Cardiac atrium fibroblast (primary cell): ENCODE data around the gene PDCD4. TPM values are rescaled to one million over a fixed set of nuclear protein-coding genes. Genes with fewer than 3 reads are reported as not detected.

Source experiments
- total RNA-seq: library from RNA; depleted of rRNA; stranded (reverse); fragments of >200 nt; gene quantifications from 2 replicates; pipeline ENCODE4 v1.2.3, GENCODE V29; 2015

The PDCD4 gene
- total RNA-seq = 36.1 and 53.0 TPM in 2 replicates

DNA sequence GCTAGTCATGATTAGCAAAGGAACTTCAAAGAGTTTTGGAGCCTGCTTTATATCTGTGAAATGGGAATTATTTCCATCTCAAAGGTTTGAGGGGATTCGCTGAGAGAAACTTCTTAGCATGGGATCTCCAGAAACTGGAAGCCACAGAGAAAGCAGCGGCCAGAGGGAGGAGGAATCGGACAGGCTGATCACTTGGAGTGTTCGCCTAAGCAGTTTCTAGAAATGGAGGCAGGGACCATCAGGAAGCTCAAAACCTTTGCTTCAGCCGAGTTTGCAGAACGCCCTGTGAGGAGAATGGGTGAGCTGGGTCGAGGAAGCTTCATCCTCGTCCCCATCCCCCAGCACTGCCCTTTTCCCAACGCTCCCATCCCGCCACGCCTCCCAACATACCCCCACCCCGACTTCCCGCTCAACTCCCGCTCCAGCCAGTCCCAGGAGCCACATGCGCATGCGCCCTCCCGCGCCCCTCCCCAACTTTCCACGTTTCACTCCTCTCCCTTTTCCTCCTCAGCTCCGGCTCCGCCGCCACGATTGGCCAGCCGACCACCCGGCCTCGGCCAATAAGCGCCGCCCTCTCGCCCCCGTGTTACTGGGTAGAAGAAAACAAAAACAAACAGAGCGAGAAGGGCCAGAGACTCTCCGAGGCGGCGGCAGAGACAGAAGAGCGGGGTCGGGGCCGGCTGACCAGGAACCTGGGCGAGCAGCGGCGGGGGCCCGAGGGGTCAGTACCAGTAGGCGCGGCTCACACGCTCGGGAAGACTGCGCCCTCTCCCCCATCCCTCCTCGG lies at the start of gene PDCD4:
PDCD4 (plus strand) TSS at position 631 of the 787 bp plus-strand sequence. CDS start 4,100 bp downstream, outside the sequence.

DNA sequence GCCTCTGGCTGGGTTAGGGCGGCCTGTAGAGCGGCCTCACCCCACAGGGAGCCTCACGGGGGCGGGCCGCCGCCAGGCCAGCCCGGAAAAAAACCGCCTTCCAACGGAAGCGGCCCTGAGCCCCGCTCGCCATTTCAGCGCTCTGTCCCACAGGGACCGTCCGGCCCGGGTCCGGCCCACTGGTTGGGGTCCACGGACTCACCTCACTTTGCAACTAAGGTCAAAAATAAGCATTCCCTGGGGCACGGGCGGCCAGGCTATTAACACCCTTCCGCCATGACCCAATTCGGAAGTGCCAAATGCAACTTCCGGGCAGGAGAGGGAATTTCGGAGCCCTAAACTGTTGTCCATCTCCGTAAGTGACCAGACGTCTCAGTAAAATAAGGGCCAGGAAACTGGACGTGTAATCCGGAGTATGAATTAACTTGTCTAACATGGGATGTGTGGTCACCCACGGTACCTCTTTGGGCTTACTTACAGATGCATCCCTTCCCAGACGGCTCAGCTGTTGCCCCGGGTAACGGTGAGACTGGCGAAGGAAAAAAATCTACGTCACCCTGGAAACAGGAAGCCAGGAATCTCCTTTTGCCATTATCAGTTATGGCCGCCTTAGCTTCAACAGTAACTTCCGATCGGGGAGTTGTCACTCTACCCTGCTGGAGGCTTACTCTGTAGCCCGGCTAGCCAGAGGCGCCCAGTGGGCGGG lies 47.1 kb downstream of the PDCD4 start, which contains the start of gene BBIP1:
BBIP1 (minus strand) TSS at position 538 of the 706 bp plus-strand sequence. CDS start 1,023 bp downstream, outside the sequence.

DNA sequence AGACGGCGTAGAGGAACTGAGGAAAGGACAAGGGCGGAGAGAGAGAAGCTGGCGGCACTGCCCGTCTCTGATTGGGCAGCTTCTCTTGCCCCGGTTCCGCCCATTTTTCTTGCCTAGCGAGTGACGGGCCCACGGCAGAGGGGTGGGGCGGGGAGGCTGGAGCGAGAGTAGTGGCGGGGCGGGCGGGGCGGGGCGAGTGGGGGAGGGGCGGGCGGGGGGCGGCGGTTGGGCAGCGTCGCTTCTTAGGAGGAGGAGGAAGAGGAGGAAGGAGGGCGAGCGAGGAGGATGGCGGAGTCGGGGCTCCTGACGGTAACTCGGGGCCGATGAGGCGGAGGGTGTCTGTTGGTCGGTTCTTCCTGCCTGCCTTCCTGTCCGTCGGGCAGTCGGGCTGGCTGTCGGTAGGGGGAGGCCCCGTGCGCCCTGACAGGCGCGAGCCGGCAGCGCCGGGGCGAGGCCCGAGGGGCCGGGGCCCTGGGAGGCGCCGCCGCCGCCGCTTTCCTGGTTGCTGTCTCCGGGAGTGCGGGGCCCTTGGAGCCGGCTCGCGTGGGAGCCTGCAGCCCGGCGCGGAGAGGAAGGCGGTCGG lies 47.7 kb downstream of the PDCD4 start, which contains the start of gene SHOC2:
SHOC2 (plus strand) TSS at position 256 of the 583 bp plus-strand sequence. CDS start 44,755 bp downstream, outside the sequence.

Other genes with a start within 250 kb of the PDCD4 start
- gene RBM20, start 227.6 kb upstream of the PDCD4 start, total RNA-seq = not detected in 2 replicates
- gene BBIP1, start 47.3 kb downstream of the PDCD4 start, total RNA-seq = 22.8 and 39.0 TPM in 2 replicates
- 27.8 and 34.3 TPM in 2 replicates for gene SHOC2, start 47.7 kb downstream of the PDCD4 start, total RNA-seq
- 0.16 and 0.36 TPM in 2 replicates for gene ADRA2A, start 205.1 kb downstream of the PDCD4 start, total RNA-seq